HPDE6-E6E7 (cell line): ENCODE results near the gene LRRC32.
A peak's percentile ranks its signal among the peaks of the same experiment; 100 is the strongest.
"Not testable (repeated sequence)": the region's sequence is repeated elsewhere in the genome, so short reads cannot be mapped to it uniquely, and the experiment has no call there.

Experiments used
- DNase-seq: peaks from one replicate; pipeline ENCODE4 v3.0.0; 2011; ENCODE audit warnings: missing footprints; ENCODE audit errors: extremely low spot score

The LRRC32 gene

GRCh38 chr11:76629116-76629852 is 41.3 kb downstream of the LRRC32 start:
- DNase-seq: no peak

GRCh38 chr11:76628408-76628947 is 42.1 kb downstream of the LRRC32 start:
- DNase-seq: no peak

- no peak for DNase-seq
These were observed 42.9 kb downstream of the LRRC32 start for GRCh38 chr11:76627606-76628005.

GRCh38 chr11:76626921-76627401 is 43.6 kb downstream of the LRRC32 start:
- DNase-seq: no peak

- DNase-seq: no peak
These were observed 44.3 kb downstream of the LRRC32 start for GRCh38 chr11:76626266-76626665.

GRCh38 chr11:76625472-76626186 is 44.9 kb downstream of the LRRC32 start:
- DNase-seq: no peak

- no peak for DNase-seq
These were observed 45.8 kb downstream of the LRRC32 start for GRCh38 chr11:76624500-76625379.

- DNase-seq: no peak
These were observed 46.6 kb downstream of the LRRC32 start for GRCh38 chr11:76623884-76624419.

GRCh38 chr11:76623171-76623883 is 47.2 kb downstream of the LRRC32 start:
- no peak for DNase-seq

GRCh38 chr11:76622493-76623094 is 48.0 kb downstream of the LRRC32 start:
- DNase-seq: no peak

GRCh38 chr11:76621868-76622267 is 48.7 kb downstream of the LRRC32 start:
- no peak for DNase-seq

- no peak for DNase-seq
These were observed 49.1 kb downstream of the LRRC32 start for GRCh38 chr11:76621466-76621865.

- no peak for DNase-seq
These were observed 50.1 kb downstream of the LRRC32 start for GRCh38 chr11:76620489-76620888.

- not testable (repeated sequence) for DNase-seq
These were observed 50.7 kb downstream of the LRRC32 start for GRCh38 chr11:76619801-76620200.

GRCh38 chr11:76617553-76618265 is 52.8 kb downstream of the LRRC32 start:
- no peak for DNase-seq

GRCh38 chr11:76616676-76617552 is 53.6 kb downstream of the LRRC32 start:
- no peak for DNase-seq

GRCh38 chr11:76615950-76616349 is 54.6 kb downstream of the LRRC32 start:
- DNase-seq: peak; percentile 28

GRCh38 chr11:76614471-76615179 is 55.9 kb downstream of the LRRC32 start:
- no peak for DNase-seq
